HCT116 (cell line): ENCODE results near the gene SEMA3B. TPM values are rescaled to one million over a fixed set of nuclear protein-coding genes. Genes with fewer than 3 reads are reported as not detected.

Experiments
- ATAC-seq: fragments of 200-7000 bp; cut with Tn5 transposase; 2 replicates; pipeline ENCODE4 v1.9.1; 2020; ENCODE audit warnings: mild to moderate bottlenecking, moderate library complexity
- BruUV-seq: library from RNA; stranded (reverse); fragments of 400-500 nt; replicated peaks from 2 replicates; lab custom pipeline; 2021; lab: Mats Ljungman, UMichigan
- CTCF ChIA-PET: fragments of 300-600 bp; sonication (Branson Sonifier 250); formaldehyde crosslinking; loops from one replicate; lab custom pipeline; 2021; ENCODE audit warnings: antibody characterized with exemption; lab: Charles Lee
- POLR2A ChIA-PET: fragments of 300-600, 350-600 bp; sonication (Branson Sonifier 250); formaldehyde crosslinking; loops from one replicate; lab custom pipeline; 2021; ENCODE audit warnings: antibody characterized with exemption; lab: Charles Lee
- RAD21 ChIA-PET, 2 experiments: fragments of 300-600 bp; sonication (Branson Sonifier 250); formaldehyde crosslinking; loops; one replicate each; lab custom pipeline; 2023; ENCODE audit warnings: low total read pairs in 2 of 2; ENCODE audit not compliant: uncharacterized antibody in 2 of 2, unreplicated experiment in 2 of 2, low non-redundant PET in 1 of 2; lab: Charles Lee
- DNase-seq: peaks from one replicate; pipeline ENCODE4 v3.0.0-alpha.2; 2010; ENCODE audit warnings: low read depth, low spot score
- H2AFZ ChIP-seq: fragments of 200-600 bp; shearing (Covaris generic), sonication (generic); 2 replicates; pipeline ENCODE4 v1.6.1; 2017; ENCODE audit warnings: low read depth, mixed run types, mixed read lengths, antibody characterized with exemption, low read length; ENCODE audit not compliant: poor library complexity, severe bottlenecking
- H3K27ac ChIP-seq: 2 replicates; pipeline ENCODE4 v1.5.1; 2012; ENCODE audit warnings: low read depth, low read length
- H3K27me3 ChIP-seq: fragments of 200-600 bp; sonication (generic); 2 replicates; pipeline ENCODE4 v1.6.1; 2016; ENCODE audit warnings: mixed run types, low read length, mixed read lengths; ENCODE audit not compliant: insufficient read depth
- H3K36me3 ChIP-seq, 2 experiments: fragments of 200-500 bp in 1 of 2; fragments of 200-600 bp in 1 of 2; sonication (Bioruptor generic) in 1 of 2; sonication (generic) in 1 of 2; 2 replicates each; pipeline versions ENCODE4 v1.5.1 to v1.6.1; 2014 to 2016; ENCODE audit warnings: low read length in 2 of 2, inconsistent platforms in 1 of 2, mixed read lengths in 1 of 2, mixed run types in 1 of 2; ENCODE audit not compliant: insufficient read depth in 2 of 2, control insufficient read depth in 1 of 2
- H3K4me1 ChIP-seq, 2 experiments: fragments of 200-600 bp in 1 of 2; sonication (generic) in 1 of 2; 2 replicates each; pipeline versions ENCODE4 v1.5.1 to v1.6.1; 2012 to 2017; ENCODE audit warnings: low read length in 2 of 2, inconsistent platforms in 1 of 2, mild to moderate bottlenecking in 1 of 2, mixed read lengths in 1 of 2, mixed run types in 1 of 2, moderate library complexity in 1 of 2; ENCODE audit not compliant: insufficient read depth in 2 of 2, control insufficient read depth in 1 of 2
- H3K4me2 ChIP-seq: fragments of 200-600 bp; sonication (generic); 2 replicates; pipeline ENCODE4 v1.6.1; 2017; ENCODE audit warnings: mixed run types, low read length, mixed read lengths
- H3K4me3 ChIP-seq, 2 experiments: fragments of 200-600 bp in 1 of 2; sonication (generic) in 1 of 2; replicated peaks in 1 of 2; 2 replicates each; pipeline ENCODE4 v1.5.1; 2011 to 2016; ENCODE audit warnings: low read length in 2 of 2, control low read depth in 1 of 2, low read depth in 1 of 2, mild to moderate bottlenecking in 1 of 2, mixed read lengths in 1 of 2, mixed run types in 1 of 2
- H3K79me2 ChIP-seq: fragments of 200-600 bp; sonication (generic); 2 replicates; pipeline ENCODE4 v1.6.1; 2017; ENCODE audit warnings: mild to moderate bottlenecking, mixed run types, low read length, moderate library complexity, mixed read lengths; ENCODE audit not compliant: insufficient read depth
- H3K9ac ChIP-seq: fragments of 200-600 bp; sonication (generic); 2 replicates; pipeline ENCODE4 v1.6.1; 2016; ENCODE audit warnings: low read length, mixed read lengths
- H3K9me2 ChIP-seq: fragments of 200-600 bp; sonication (generic), shearing (Covaris generic); 2 replicates; pipeline ENCODE4 v1.6.1; 2017; ENCODE audit warnings: mixed run types, mild to moderate bottlenecking, moderate library complexity; ENCODE audit not compliant: insufficient read depth
- H3K9me3 ChIP-seq, 2 experiments: fragments of 200-500 bp in 1 of 2; fragments of 200-600 bp in 1 of 2; sonication (Bioruptor generic) in 1 of 2; sonication (generic) in 1 of 2; 2 replicates each; pipeline ENCODE4 v1.6.1; 2014 to 2017; ENCODE audit warnings: low read length in 2 of 2, mixed read lengths in 2 of 2, inconsistent platforms in 1 of 2, low read depth in 1 of 2, mild to moderate bottlenecking in 1 of 2, mixed run types in 1 of 2, moderate library complexity in 1 of 2; ENCODE audit not compliant: control insufficient read depth in 1 of 2, insufficient read depth in 1 of 2
- H4K20me1 ChIP-seq: fragments of 200-600 bp; sonication (generic), shearing (Covaris generic); 2 replicates; pipeline ENCODE4 v1.6.1; 2017; ENCODE audit warnings: mixed run types, mild to moderate bottlenecking, moderate library complexity; ENCODE audit not compliant: insufficient read depth
- EZH2 ChIP-seq: fragments of 200-600 bp; sonication (generic); IDR thresholded peaks from 2 replicates; pipeline ENCODE4 v1.6.1; 2017; ENCODE audit warnings: antibody characterized with exemption, mixed run types
- JUND ChIP-seq: IDR thresholded peaks from 2 replicates; pipeline ENCODE4 v1.6.1; 2012
- RAD21 ChIP-seq: IDR thresholded peaks from 2 replicates; pipeline ENCODE4 v1.6.1; 2012; ENCODE audit warnings: low read depth, mild to moderate bottlenecking
- SIN3A ChIP-seq: IDR thresholded peaks from 2 replicates; pipeline ENCODE4 v1.6.1; 2012; ENCODE audit warnings: low read depth
- TCF7L2 ChIP-seq: IDR thresholded peaks from 2 replicates; pipeline ENCODE4 v1.7.0; 2011; ENCODE audit warnings: borderline replicate concordance, inconsistent platforms; ENCODE audit not compliant: insufficient read depth, insufficient read length; ENCODE audit errors: extremely low read depth
- intact Hi-C: fragments of 100-400 bp; cut with micrococcal nuclease; formaldehyde crosslinking; loops from 2 replicates; pipeline ENCODE4 v1.10.0; 2022
- total RNA-seq: library from RNA; stranded (reverse); gene quantifications from one replicate; pipeline ENCODE4 v1.2.1, GENCODE V29; 2021; ENCODE audit not compliant: unreplicated experiment
- TF ChIP-seq, protein P1 (sequence below), 3 experiments: fragments of 200-600 bp in 1 of 3; sonication (generic) in 1 of 3; IDR thresholded peaks in 2 of 3; conservative IDR thresholded peaks in 1 of 3; 2 replicates each; pipeline ENCODE4 v1.5.1; 2012 to 2017; ENCODE audit warnings: low read depth in 2 of 3, low read length in 2 of 3, antibody characterized with exemption in 1 of 3, borderline replicate concordance in 1 of 3, control low read depth in 1 of 3, mild to moderate bottlenecking in 1 of 3, mixed read lengths in 1 of 3, mixed run types in 1 of 3, moderate library complexity in 1 of 3; ENCODE audit not compliant: insufficient read depth in 1 of 3
- TF ChIP-seq, protein P2 (sequence below): IDR thresholded peaks from 2 replicates; pipeline ENCODE4 v1.6.1; 2012

The SEMA3B gene
- total RNA-seq, 1 experiment from 2014 or later: 46.2 TPM

DNA sequence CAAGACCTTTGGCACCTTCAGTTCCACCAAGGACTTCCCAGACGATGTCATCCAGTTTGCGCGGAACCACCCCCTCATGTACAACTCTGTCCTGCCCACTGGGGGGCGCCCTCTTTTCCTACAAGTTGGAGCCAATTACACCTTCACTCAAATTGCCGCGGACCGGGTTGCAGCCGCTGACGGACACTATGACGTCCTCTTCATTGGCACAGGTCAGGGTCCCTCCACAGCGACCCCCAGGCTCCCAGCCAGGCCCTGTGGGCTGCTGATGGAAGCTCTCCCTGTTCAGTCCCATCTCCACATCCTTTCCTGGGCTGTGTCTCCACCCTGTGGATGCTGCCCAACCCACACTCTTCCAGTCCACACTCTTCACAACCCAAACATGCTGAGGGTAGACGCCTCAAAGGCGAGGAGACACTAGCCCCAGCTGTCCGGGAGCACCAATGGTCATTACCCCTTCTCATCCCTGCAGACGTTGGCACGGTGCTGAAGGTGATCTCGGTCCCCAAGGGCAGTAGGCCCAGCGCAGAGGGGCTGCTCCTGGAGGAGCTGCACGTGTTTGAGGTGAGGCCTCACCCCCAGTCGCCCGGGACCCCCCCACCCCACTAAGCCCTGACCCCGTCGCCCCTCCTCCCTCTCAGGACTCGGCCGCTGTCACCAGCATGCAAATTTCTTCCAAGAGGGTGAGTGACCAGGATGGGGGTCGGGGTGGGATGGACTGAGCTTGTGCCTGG lies 5.6 kb downstream of the SEMA3B start:
- Histone ChIP-seq H2AFZ (no peak overlapping the region), H3K4me2 (peak overlapping the region; percentile 96), H3K27ac (no peak overlapping the region), H3K4me1 (peaks cover 37 to 48% of the 10 kb centered on the region in 2 experiments), H3K9ac (no peak overlapping the region), H3K27me3 (no peaks in the 10 kb centered on the region), H3K36me3 (no peaks in the 10 kb centered on the region), H3K9me2 (no peaks in the 10 kb centered on the region), H3K4me3 (0 out of 4 replicates have a peak overlapping the region, but pooled peaks of 1 of the 2 experiments have one; percentile 9), H3K79me2 (no peaks in the 10 kb centered on the region), H3K9me3 (no peaks in the 10 kb centered on the region), H4K20me1 (no peaks in the 10 kb centered on the region)
- DNase-seq (no peak), ATAC-seq (peak; percentile 71)
- ChIA-PET RAD21 (interaction anchor here in 1 of 2 experiments (0.7 kb wide), 1 partner anchor 15 kb away, joined by 3 read pairs; no protein-coding TSS in a partner anchor), POLR2A (interaction anchor here (0.9 to 1.3 kb wide), 2 partner anchors 28 to 80 kb away, joined by 3 read pairs; no protein-coding TSS in a partner anchor), CTCF (interaction anchor here (0.6 to 2.4 kb wide), 6 partner anchors 10 to 80 kb away, joined by 3 to 9 read pairs (median 4); partner anchors contain the start of gene IFRD2)
- intact Hi-C loops: loop anchor here (1.0 to 5.0 kb wide), 3 partner anchors 50 to 152 kb away; no protein-coding TSS in a partner anchor
- no peak for TF ChIP-seq SIN3A
- TF ChIP-seq JUND: no peak
- peak; percentile 47 for TF ChIP-seq TCF7L2
- no peak for TF ChIP-seq EZH2
- TF ChIP-seq RAD21: no peak
- TF ChIP-seq, protein P1, sequence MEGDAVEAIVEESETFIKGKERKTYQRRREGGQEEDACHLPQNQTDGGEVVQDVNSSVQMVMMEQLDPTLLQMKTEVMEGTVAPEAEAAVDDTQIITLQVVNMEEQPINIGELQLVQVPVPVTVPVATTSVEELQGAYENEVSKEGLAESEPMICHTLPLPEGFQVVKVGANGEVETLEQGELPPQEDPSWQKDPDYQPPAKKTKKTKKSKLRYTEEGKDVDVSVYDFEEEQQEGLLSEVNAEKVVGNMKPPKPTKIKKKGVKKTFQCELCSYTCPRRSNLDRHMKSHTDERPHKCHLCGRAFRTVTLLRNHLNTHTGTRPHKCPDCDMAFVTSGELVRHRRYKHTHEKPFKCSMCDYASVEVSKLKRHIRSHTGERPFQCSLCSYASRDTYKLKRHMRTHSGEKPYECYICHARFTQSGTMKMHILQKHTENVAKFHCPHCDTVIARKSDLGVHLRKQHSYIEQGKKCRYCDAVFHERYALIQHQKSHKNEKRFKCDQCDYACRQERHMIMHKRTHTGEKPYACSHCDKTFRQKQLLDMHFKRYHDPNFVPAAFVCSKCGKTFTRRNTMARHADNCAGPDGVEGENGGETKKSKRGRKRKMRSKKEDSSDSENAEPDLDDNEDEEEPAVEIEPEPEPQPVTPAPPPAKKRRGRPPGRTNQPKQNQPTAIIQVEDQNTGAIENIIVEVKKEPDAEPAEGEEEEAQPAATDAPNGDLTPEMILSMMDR (IDR thresholded peaks at IDR 0.05 in 2 of 3, conservative IDR thresholded peaks at IDR 0.05 in 1 of 3; ENCODE audit: borderline replicate concordance in 1 of 3, insufficient read depth in 1 of 3, low read depth in 2 of 3, low read length in 2 of 3): peak in 2 of 3 experiments; percentile 79 to 95; a peak in 4 of 6 replicates
- TF ChIP-seq, protein P2, sequence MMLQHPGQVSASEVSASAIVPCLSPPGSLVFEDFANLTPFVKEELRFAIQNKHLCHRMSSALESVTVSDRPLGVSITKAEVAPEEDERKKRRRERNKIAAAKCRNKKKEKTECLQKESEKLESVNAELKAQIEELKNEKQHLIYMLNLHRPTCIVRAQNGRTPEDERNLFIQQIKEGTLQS: no peak
- no TSS peak for BruUV-seq
